GM04503 (cell line): ENCODE measurements around the gene SH3PXD2A.
A peak's percentile ranks its signal among the peaks of the same experiment; 100 is the strongest.
"Not testable (repeated sequence)": the region's sequence is repeated elsewhere in the genome, so short reads cannot be mapped to it uniquely, and the experiment has no call there.

ENCODE experiments used
- DNase-seq: peaks from one replicate; pipeline ENCODE4 v3.0.0-alpha.2; 2012; ENCODE audit warnings: low read depth

Gene SH3PXD2A

GRCh38 chr10:103620891-103621782 is 234.2 kb downstream of the SH3PXD2A start:
- DNase-seq: no peak

- DNase-seq: no peak
Measured at GRCh38 chr10:103620352-103620740, 235.0 kb downstream of the SH3PXD2A start.

GRCh38 chr10:103619424-103620351 is 235.7 kb downstream of the SH3PXD2A start:
- no peak for DNase-seq

GRCh38 chr10:103618575-103619423 is 236.6 kb downstream of the SH3PXD2A start:
- DNase-seq: peak; percentile 77

- no peak for DNase-seq
Measured at GRCh38 chr10:103617602-103618385, 237.6 kb downstream of the SH3PXD2A start.

- DNase-seq: peak; percentile 92
Measured at GRCh38 chr10:103616705-103617601, 238.4 kb downstream of the SH3PXD2A start.

GRCh38 chr10:103614306-103615158 is 240.8 kb downstream of the SH3PXD2A start:
- no peak for DNase-seq

GRCh38 chr10:103613616-103614015 is 241.8 kb downstream of the SH3PXD2A start:
- DNase-seq: no peak

GRCh38 chr10:103612462-103613365 is 242.7 kb downstream of the SH3PXD2A start:
- DNase-seq: peak; percentile 54

- DNase-seq: no peak
Measured at GRCh38 chr10:103610921-103611511, 244.4 kb downstream of the SH3PXD2A start.

- DNase-seq: no peak
Measured at GRCh38 chr10:103610083-103610472, 245.3 kb downstream of the SH3PXD2A start.

GRCh38 chr10:103609231-103610082 is 245.9 kb downstream of the SH3PXD2A start:
- DNase-seq: no peak

- not testable (repeated sequence) for DNase-seq
Measured at GRCh38 chr10:103608056-103608455, 247.3 kb downstream of the SH3PXD2A start.

GRCh38 chr10:103607051-103607450 is 248.3 kb downstream of the SH3PXD2A start:
- not testable (repeated sequence) for DNase-seq

- DNase-seq: not testable (repeated sequence)
Measured at GRCh38 chr10:103606097-103606438, 249.3 kb downstream of the SH3PXD2A start.

- DNase-seq: peak; percentile 53
Measured at GRCh38 chr10:103605359-103606096, 249.8 kb downstream of the SH3PXD2A start.
